Measurements from ENCODE around the gene PRKRIP1.
"Not testable (repeated sequence)": the region's sequence is repeated elsewhere in the genome, so short reads cannot be mapped to it uniquely, and the experiment has no call there.

PRKRIP1 gene

GRCh38 chr7:102472126-102473041 is 76.2 kb downstream of the PRKRIP1 start:
- no peak overlapping the region for H3K4me2 ChIP-seq (ENCODE audit: low read length)
- H4K20me1 ChIP-seq (ENCODE audit: insufficient read depth, low read length) = no peaks in the 10 kb centered on the region
- H2AFZ ChIP-seq (ENCODE audit: low read depth, low read length) = no peak overlapping the region
- no peak overlapping the region for H3K27ac ChIP-seq (ENCODE audit: low read length)
- H3K4me3 ChIP-seq (ENCODE audit: low read length) = no peak overlapping the region
- H3K36me3 ChIP-seq (replicated peaks; ENCODE audit: low read depth, low read length) = no peaks in the 10 kb centered on the region
- H3K9me3 ChIP-seq (ENCODE audit: insufficient read depth, low read length) = no peaks in the 10 kb centered on the region
- TF ChIP-seq EZH2phosphoT487 (IDR thresholded peaks at IDR 0.05; ENCODE audit: low read depth) (no peak), CTCF (IDR thresholded peaks at IDR 0.05; ENCODE audit: low read depth, low read length) (no peak)
- H3K4me1 ChIP-seq (ENCODE audit: low read length) = no peaks in the 10 kb centered on the region
- no peak overlapping the region for H3K9ac ChIP-seq (ENCODE audit: low read length)
- no peaks in the 10 kb centered on the region for H3K79me2 ChIP-seq (ENCODE audit: low read length)
- H3K27me3 ChIP-seq (ENCODE audit: low read depth, low read length) = no peaks in the 10 kb centered on the region

- Histone ChIP-seq H3K79me2 (ENCODE audit: low read length) (no peaks in the 10 kb centered on the region), H3K4me2 (ENCODE audit: low read length) (no peak overlapping the region), H3K9me3 (ENCODE audit: insufficient read depth, low read length) (no peaks in the 10 kb centered on the region), H3K4me3 (ENCODE audit: low read length) (no peak overlapping the region), H3K27ac (ENCODE audit: low read length) (no peak overlapping the region), H4K20me1 (ENCODE audit: insufficient read depth, low read length) (no peaks in the 10 kb centered on the region), H3K27me3 (ENCODE audit: low read depth, low read length) (no peaks in the 10 kb centered on the region), H3K36me3 (replicated peaks; ENCODE audit: low read depth, low read length) (no peaks in the 10 kb centered on the region), H2AFZ (ENCODE audit: low read depth, low read length) (no peak overlapping the region), H3K9ac (ENCODE audit: low read length) (no peak overlapping the region), H3K4me1 (ENCODE audit: low read length) (no peaks in the 10 kb centered on the region)
- no peak for TF ChIP-seq EZH2phosphoT487 (IDR thresholded peaks at IDR 0.05; ENCODE audit: low read depth)
- no peak for TF ChIP-seq CTCF (IDR thresholded peaks at IDR 0.05; ENCODE audit: low read depth, low read length)
Observed at GRCh38 chr7:102473271-102473991, 77.3 kb downstream of the PRKRIP1 start.

GRCh38 chr7:102474116-102474515 is 78.0 kb downstream of the PRKRIP1 start:
- H3K36me3 ChIP-seq (replicated peaks; ENCODE audit: low read depth, low read length); H3K9me3 ChIP-seq (ENCODE audit: insufficient read depth, low read length); H3K27ac ChIP-seq (ENCODE audit: low read length); H3K4me1 ChIP-seq (ENCODE audit: low read length); H3K4me3 ChIP-seq (ENCODE audit: low read length); H4K20me1 ChIP-seq (ENCODE audit: insufficient read depth, low read length); H3K9ac ChIP-seq (ENCODE audit: low read length); H3K4me2 ChIP-seq (ENCODE audit: low read length); H3K79me2 ChIP-seq (ENCODE audit: low read length); H2AFZ ChIP-seq (ENCODE audit: low read depth, low read length); H3K27me3 ChIP-seq (ENCODE audit: low read depth, low read length): not testable (repeated sequence)

- H3K27ac ChIP-seq (ENCODE audit: low read length); H3K9ac ChIP-seq (ENCODE audit: low read length); H3K36me3 ChIP-seq (replicated peaks; ENCODE audit: low read depth, low read length); H3K4me1 ChIP-seq (ENCODE audit: low read length); H3K27me3 ChIP-seq (ENCODE audit: low read depth, low read length); H3K9me3 ChIP-seq (ENCODE audit: insufficient read depth, low read length); H3K79me2 ChIP-seq (ENCODE audit: low read length); H3K4me2 ChIP-seq (ENCODE audit: low read length); H4K20me1 ChIP-seq (ENCODE audit: insufficient read depth, low read length); H2AFZ ChIP-seq (ENCODE audit: low read depth, low read length); H3K4me3 ChIP-seq (ENCODE audit: low read length): not testable (repeated sequence)
Observed at GRCh38 chr7:102474736-102475435, 78.7 kb downstream of the PRKRIP1 start.
